K562 (cell line): ENCODE measurements around the gene ZC3H18. TPM values are rescaled to one million over a fixed set of nuclear protein-coding genes. Genes with fewer than 3 reads are reported as not detected.

ENCODE experiments used
- CBFA2T3 ChIP-seq: fragments of 450-650 bp; IDR thresholded peaks from 2 replicates; pipeline ENCODE4 v1.6.1; 2017
- CEBPB ChIP-seq: fragments of 450-650 bp; IDR thresholded peaks from 2 replicates; pipeline ENCODE4 v1.6.1; 2016; ENCODE audit warnings: missing genetic modification characterization, missing compliant biosample characterization
- NCOA2 ChIP-seq, 2 experiments: fragments of 450-650 bp; IDR thresholded peaks; 2 replicates each; pipeline ENCODE4 v1.6.1; 2018; ENCODE audit warnings: mild to moderate bottlenecking in 2 of 2, moderate library complexity in 1 of 2; ENCODE audit not compliant: partially characterized antibody in 2 of 2
- NFE2 ChIP-seq: IDR thresholded peaks from 2 replicates; pipeline ENCODE4 v1.6.1; 2014; ENCODE audit warnings: antibody characterized with exemption, low read depth
- SETDB1 ChIP-seq: IDR thresholded peaks from one replicate; pipeline ENCODE4 v1.6.1; 2012; ENCODE audit warnings: low read length, control low read depth, inconsistent platforms
- SIRT6 ChIP-seq: IDR thresholded peaks from one replicate; pipeline ENCODE4 v1.6.1; 2012; ENCODE audit warnings: low read depth, mild to moderate bottlenecking, control low read depth, inconsistent platforms, low read length, moderate library complexity
- TCF7L2 ChIP-seq: fragments of 150-350 bp; IDR thresholded peaks from 2 replicates; pipeline ENCODE4 v1.6.1; 2016; ENCODE audit warnings: low read depth, mild to moderate bottlenecking, low read length, moderate library complexity
- TGIF2 ChIP-seq: sonication (generic); formaldehyde crosslinking; IDR thresholded peaks from 2 replicates; pipeline ENCODE4 v1.8.1; 2022; ENCODE audit warnings: mild to moderate bottlenecking, missing genetic modification reagents, moderate library complexity
- XRCC4 ChIP-seq: IDR thresholded peaks from one replicate; pipeline ENCODE4 v1.6.1; 2011; ENCODE audit not compliant: insufficient read depth, insufficient read length; ENCODE audit errors: extremely low read depth
- ZNF408 ChIP-seq: fragments of 250-450 bp; sonication (Bioruptor Pico); IDR thresholded peaks from 2 replicates; pipeline ENCODE4 v1.4.0; 2020; ENCODE audit warnings: low read depth, mild to moderate bottlenecking, moderate library complexity
- ZNF586 ChIP-seq: fragments of 450-650 bp; formaldehyde crosslinking; conservative IDR thresholded peaks from 2 replicates; pipeline ENCODE4 v1.4.0; 2020; ENCODE audit warnings: mild to moderate bottlenecking, moderate library complexity
- ZSCAN29 ChIP-seq: fragments of 450-650 bp; IDR thresholded peaks from 2 replicates; pipeline ENCODE4 v1.6.1; 2017
- polyA plus RNA-seq, 8 experiments: library from polyadenylated mRNA; depleted of rRNA in 4 of 8; stranded (reverse) in 5 of 8; unstranded in 3 of 8; fragments of >200 nt; fragmentation: Nextera tagmentation in 2 of 8; fragmentation: Illumina TruSeq in 1 of 8; extraction: Ambion mirVana in 2 of 8; extraction: Trizol in 1 of 8; gene quantifications; 2 replicates each; pipeline versions ENCODE4 v1.2.1 to v1.2.3, GENCODE V29; 2011 to 2014; ENCODE audit warnings: inconsistent platforms in 1 of 8, missing spikeins in 1 of 8
- total RNA-seq, 7 experiments: library from RNA; depleted of rRNA in 6 of 7; stranded (reverse); fragments of >200 nt in 6 of 7; fragmentation: Illumina TruSeq in 2 of 7; extraction: Trizol in 2 of 7; gene quantifications; 2 replicates each; pipeline versions ENCODE4 v1.2.1 to v1.2.3, GENCODE V29; 2011 to 2021; ENCODE audit warnings: low replicate concordance in 1 of 7
- TF ChIP-seq, protein P1 (sequence below): fragments of 150-350 bp; conservative IDR thresholded peaks from 2 replicates; pipeline ENCODE4 v1.6.1; 2014; ENCODE audit warnings: low read length
- TF ChIP-seq, protein P2 (sequence below), 2 experiments: fragments of 450-650 bp in 1 of 2; IDR thresholded peaks; 2 replicates each; pipeline ENCODE4 v1.6.1; 2011 to 2017; ENCODE audit warnings: low read depth in 2 of 2, antibody characterized with exemption in 1 of 2, borderline replicate concordance in 1 of 2, low read length in 1 of 2, mild to moderate bottlenecking in 1 of 2, mixed read lengths in 1 of 2; ENCODE audit not compliant: control insufficient read depth in 1 of 2
- TF ChIP-seq, protein P3 (sequence below): fragments of 200-800 bp; sonication (Bioruptor generic); IDR thresholded peaks from 2 replicates; pipeline ENCODE4 v1.6.1; 2016; ENCODE audit warnings: missing genetic modification characterization, missing compliant biosample characterization

The ZC3H18 gene
- total and polyA plus RNA-seq, 9 of the 15 experiments (the other 6 are each of a cell fraction or from before 2014, with no cell fraction given): 1.7 to 88.7 (median 26.9) TPM

DNA sequence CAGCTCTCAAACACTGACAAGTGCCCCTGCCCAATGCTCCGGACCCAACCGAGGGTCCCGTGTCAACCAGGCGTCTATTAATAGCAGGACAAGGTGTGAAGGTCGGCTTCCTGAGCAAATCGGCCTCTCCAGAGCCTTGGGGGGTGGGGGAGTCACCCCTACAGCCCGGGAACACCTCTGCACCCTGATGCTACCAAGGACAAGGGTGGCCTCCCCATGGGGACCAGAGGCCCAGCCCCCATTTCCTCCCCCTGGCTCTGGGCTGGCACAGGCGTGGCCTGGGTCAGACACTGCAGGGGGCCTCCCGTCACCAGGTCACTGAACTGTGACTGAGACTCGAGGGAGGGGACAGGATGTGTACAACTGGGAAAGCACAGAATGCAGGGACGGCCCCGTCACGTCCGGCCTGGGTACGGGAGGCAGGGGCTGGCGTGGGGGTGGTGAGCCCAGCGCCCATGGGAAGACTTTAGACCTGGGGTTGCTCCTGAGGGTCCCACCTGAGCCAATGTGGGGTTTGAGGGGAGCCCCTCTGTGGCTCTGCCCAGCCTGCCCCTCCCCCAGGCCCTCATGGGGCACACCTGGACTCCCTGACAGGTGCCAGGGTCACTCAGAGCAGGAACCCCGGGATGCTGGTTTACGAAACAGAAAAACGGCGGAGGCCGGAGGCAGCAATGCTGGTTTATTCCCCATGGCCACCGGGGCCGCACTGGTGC is 81.2 kb downstream of the ZC3H18 start (continued):
- TF ChIP-seq, protein P1, sequence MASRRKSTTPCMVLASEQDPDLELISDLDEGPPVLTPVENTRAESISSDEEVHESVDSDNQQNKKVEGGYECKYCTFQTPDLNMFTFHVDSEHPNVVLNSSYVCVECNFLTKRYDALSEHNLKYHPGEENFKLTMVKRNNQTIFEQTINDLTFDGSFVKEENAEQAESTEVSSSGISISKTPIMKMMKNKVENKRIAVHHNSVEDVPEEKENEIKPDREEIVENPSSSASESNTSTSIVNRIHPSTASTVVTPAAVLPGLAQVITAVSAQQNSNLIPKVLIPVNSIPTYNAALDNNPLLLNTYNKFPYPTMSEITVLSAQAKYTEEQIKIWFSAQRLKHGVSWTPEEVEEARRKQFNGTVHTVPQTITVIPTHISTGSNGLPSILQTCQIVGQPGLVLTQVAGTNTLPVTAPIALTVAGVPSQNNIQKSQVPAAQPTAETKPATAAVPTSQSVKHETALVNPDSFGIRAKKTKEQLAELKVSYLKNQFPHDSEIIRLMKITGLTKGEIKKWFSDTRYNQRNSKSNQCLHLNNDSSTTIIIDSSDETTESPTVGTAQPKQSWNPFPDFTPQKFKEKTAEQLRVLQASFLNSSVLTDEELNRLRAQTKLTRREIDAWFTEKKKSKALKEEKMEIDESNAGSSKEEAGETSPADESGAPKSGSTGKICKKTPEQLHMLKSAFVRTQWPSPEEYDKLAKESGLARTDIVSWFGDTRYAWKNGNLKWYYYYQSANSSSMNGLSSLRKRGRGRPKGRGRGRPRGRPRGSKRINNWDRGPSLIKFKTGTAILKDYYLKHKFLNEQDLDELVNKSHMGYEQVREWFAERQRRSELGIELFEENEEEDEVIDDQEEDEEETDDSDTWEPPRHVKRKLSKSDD: no peak
- no peak for TF ChIP-seq CEBPB (tag)
- TF ChIP-seq TGIF2: no peak
- no peak for TF ChIP-seq ZNF408 (CRISPR knock-in tag)
- no peak for TF ChIP-seq ZSCAN29
- TF ChIP-seq ZNF586 (CRISPR knock-in tag): no peak
- TF ChIP-seq NFE2: 0 out of 2 replicates have a peak, but pooled peaks have one; percentile 27
- TF ChIP-seq CBFA2T3: peak; percentile 22
- TF ChIP-seq NCOA2 (IDR thresholded peaks at IDR 0.05; ENCODE audit: partially characterized antibody in 2 of 2): no peak
- no peak for TF ChIP-seq SIRT6
- TF ChIP-seq, protein P2, sequence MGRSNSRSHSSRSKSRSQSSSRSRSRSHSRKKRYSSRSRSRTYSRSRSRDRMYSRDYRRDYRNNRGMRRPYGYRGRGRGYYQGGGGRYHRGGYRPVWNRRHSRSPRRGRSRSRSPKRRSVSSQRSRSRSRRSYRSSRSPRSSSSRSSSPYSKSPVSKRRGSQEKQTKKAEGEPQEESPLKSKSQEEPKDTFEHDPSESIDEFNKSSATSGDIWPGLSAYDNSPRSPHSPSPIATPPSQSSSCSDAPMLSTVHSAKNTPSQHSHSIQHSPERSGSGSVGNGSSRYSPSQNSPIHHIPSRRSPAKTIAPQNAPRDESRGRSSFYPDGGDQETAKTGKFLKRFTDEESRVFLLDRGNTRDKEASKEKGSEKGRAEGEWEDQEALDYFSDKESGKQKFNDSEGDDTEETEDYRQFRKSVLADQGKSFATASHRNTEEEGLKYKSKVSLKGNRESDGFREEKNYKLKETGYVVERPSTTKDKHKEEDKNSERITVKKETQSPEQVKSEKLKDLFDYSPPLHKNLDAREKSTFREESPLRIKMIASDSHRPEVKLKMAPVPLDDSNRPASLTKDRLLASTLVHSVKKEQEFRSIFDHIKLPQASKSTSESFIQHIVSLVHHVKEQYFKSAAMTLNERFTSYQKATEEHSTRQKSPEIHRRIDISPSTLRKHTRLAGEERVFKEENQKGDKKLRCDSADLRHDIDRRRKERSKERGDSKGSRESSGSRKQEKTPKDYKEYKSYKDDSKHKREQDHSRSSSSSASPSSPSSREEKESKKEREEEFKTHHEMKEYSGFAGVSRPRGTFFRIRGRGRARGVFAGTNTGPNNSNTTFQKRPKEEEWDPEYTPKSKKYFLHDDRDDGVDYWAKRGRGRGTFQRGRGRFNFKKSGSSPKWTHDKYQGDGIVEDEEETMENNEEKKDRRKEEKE (IDR thresholded peaks at IDR 0.05; ENCODE audit: borderline replicate concordance in 1 of 2, control insufficient read depth in 1 of 2, low read depth in 2 of 2, low read length in 1 of 2): no peak
- TF ChIP-seq SETDB1: no peak
- TF ChIP-seq XRCC4: no peak
- no peak for TF ChIP-seq TCF7L2
- TF ChIP-seq, protein P3, sequence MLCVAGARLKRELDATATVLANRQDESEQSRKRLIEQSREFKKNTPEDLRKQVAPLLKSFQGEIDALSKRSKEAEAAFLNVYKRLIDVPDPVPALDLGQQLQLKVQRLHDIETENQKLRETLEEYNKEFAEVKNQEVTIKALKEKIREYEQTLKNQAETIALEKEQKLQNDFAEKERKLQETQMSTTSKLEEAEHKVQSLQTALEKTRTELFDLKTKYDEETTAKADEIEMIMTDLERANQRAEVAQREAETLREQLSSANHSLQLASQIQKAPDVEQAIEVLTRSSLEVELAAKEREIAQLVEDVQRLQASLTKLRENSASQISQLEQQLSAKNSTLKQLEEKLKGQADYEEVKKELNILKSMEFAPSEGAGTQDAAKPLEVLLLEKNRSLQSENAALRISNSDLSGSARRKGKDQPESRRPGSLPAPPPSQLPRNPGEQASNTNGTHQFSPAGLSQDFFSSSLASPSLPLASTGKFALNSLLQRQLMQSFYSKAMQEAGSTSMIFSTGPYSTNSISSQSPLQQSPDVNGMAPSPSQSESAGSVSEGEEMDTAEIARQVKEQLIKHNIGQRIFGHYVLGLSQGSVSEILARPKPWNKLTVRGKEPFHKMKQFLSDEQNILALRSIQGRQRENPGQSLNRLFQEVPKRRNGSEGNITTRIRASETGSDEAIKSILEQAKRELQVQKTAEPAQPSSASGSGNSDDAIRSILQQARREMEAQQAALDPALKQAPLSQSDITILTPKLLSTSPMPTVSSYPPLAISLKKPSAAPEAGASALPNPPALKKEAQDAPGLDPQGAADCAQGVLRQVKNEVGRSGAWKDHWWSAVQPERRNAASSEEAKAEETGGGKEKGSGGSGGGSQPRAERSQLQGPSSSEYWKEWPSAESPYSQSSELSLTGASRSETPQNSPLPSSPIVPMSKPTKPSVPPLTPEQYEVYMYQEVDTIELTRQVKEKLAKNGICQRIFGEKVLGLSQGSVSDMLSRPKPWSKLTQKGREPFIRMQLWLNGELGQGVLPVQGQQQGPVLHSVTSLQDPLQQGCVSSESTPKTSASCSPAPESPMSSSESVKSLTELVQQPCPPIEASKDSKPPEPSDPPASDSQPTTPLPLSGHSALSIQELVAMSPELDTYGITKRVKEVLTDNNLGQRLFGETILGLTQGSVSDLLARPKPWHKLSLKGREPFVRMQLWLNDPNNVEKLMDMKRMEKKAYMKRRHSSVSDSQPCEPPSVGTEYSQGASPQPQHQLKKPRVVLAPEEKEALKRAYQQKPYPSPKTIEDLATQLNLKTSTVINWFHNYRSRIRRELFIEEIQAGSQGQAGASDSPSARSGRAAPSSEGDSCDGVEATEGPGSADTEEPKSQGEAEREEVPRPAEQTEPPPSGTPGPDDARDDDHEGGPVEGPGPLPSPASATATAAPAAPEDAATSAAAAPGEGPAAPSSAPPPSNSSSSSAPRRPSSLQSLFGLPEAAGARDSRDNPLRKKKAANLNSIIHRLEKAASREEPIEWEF: no peak
